ENCODE data around the gene PPHLN1. TPM values are rescaled to one million over a fixed set of nuclear protein-coding genes. Genes with fewer than 3 reads are reported as not detected.

Gene PPHLN1
- total RNA-seq, 1 donor from 2014 or later, result 65.3 TPM

GRCh38 chr12:42332301-42333285 lies 6.6 kb downstream of the PPHLN1 start:
- peaks cover 4% of the 10 kb centered on the region for H3K4me1 ChIP-seq (ENCODE audit: insufficient read depth, low read length)
- H3K79me2 ChIP-seq (ENCODE audit: insufficient read depth, low read length), result peaks cover 94% of the 10 kb centered on the region
- no peaks in the 10 kb centered on the region for H3K9me3 Mint-ChIP-seq (ENCODE audit: unreplicated experiment)
- H3K4me3 ChIP-seq (ENCODE audit: insufficient read depth, low read depth, low read length), result no peak overlapping the region
- H3K4me2 ChIP-seq (ENCODE audit: low read length), result no peak overlapping the region
- peaks cover 23% of the 10 kb centered on the region for H3K4me1 Mint-ChIP-seq (ENCODE audit: low read depth, unreplicated experiment)
- no peak overlapping the region for H3K9ac ChIP-seq (ENCODE audit: low read length)
- H3K4me3 Mint-ChIP-seq (ENCODE audit: unreplicated experiment), result no peak overlapping the region
- FAIRE-seq (no peak), DNase-seq (ENCODE audit: low read depth) (peak; percentile 11)
- H2AFZ ChIP-seq (ENCODE audit: low read depth, low read length), result no peak overlapping the region
- H4K20me1 ChIP-seq (ENCODE audit: insufficient read depth, low read length), result peaks cover 46% of the 10 kb centered on the region
- no peak overlapping the region for H3K27ac ChIP-seq (ENCODE audit: low read depth, low read length)
- H3K9me3 ChIP-seq (ENCODE audit: insufficient read depth, low read depth, low read length), result no peaks in the 10 kb centered on the region
- H3K27me3 Mint-ChIP-seq (ENCODE audit: low read depth, unreplicated experiment), result no peaks in the 10 kb centered on the region
- H3K27me3 ChIP-seq (ENCODE audit: insufficient read depth, low read length), result no peaks in the 10 kb centered on the region
- peak; percentile 62 for TF ChIP-seq CTCF (IDR thresholded peaks at IDR 0.05; ENCODE audit: insufficient read depth, low read depth, low read length)
- no peak for TF ChIP-seq EZH2 (IDR thresholded peaks at IDR 0.05; ENCODE audit: insufficient read depth, low read length)
- H3K27ac Mint-ChIP-seq (ENCODE audit: unreplicated experiment), result no peak overlapping the region
- peaks cover 8% of the 10 kb centered on the region for H3K36me3 ChIP-seq (ENCODE audit: insufficient read depth, low read length)
- peaks cover 3% of the 10 kb centered on the region for H3K36me3 Mint-ChIP-seq (ENCODE audit: low read depth, unreplicated experiment)

- H3K9me3 Mint-ChIP-seq (ENCODE audit: unreplicated experiment), result no peaks in the 10 kb centered on the region
- H3K79me2 ChIP-seq (ENCODE audit: insufficient read depth, low read length), result peaks cover 92% of the 10 kb centered on the region
- H3K36me3 Mint-ChIP-seq (ENCODE audit: low read depth, unreplicated experiment), result peaks cover 6% of the 10 kb centered on the region
- peaks cover 16% of the 10 kb centered on the region for H3K4me1 Mint-ChIP-seq (ENCODE audit: low read depth, unreplicated experiment)
- FAIRE-seq (no peak), DNase-seq (ENCODE audit: low read depth) (no peak)
- H3K27ac Mint-ChIP-seq (ENCODE audit: unreplicated experiment), result no peak overlapping the region
- H3K9me3 ChIP-seq (ENCODE audit: insufficient read depth, low read depth, low read length), result no peaks in the 10 kb centered on the region
- no peak overlapping the region for H3K4me3 Mint-ChIP-seq (ENCODE audit: unreplicated experiment)
- peaks cover 10% of the 10 kb centered on the region for H3K36me3 ChIP-seq (ENCODE audit: insufficient read depth, low read length)
- no peak overlapping the region for H3K4me3 ChIP-seq (ENCODE audit: insufficient read depth, low read depth, low read length)
- H3K4me2 ChIP-seq (ENCODE audit: low read length), result no peak overlapping the region
- no peak overlapping the region for H3K9ac ChIP-seq (ENCODE audit: low read length)
- no peaks in the 10 kb centered on the region for H3K27me3 ChIP-seq (ENCODE audit: insufficient read depth, low read length)
- TF ChIP-seq CTCF (IDR thresholded peaks at IDR 0.05; ENCODE audit: insufficient read depth, low read depth, low read length) (no peak), EZH2 (IDR thresholded peaks at IDR 0.05; ENCODE audit: insufficient read depth, low read length) (no peak)
- no peaks in the 10 kb centered on the region for H3K27me3 Mint-ChIP-seq (ENCODE audit: low read depth, unreplicated experiment)
- H3K27ac ChIP-seq (ENCODE audit: low read depth, low read length), result no peak overlapping the region
- peaks cover 45% of the 10 kb centered on the region for H4K20me1 ChIP-seq (ENCODE audit: insufficient read depth, low read length)
- H2AFZ ChIP-seq (ENCODE audit: low read depth, low read length), result no peak overlapping the region
- H3K4me1 ChIP-seq (ENCODE audit: insufficient read depth, low read length), result no peaks in the 10 kb centered on the region
Observed at GRCh38 chr12:42336286-42336685, 10.3 kb downstream of the PPHLN1 start.

GRCh38 chr12:42338280-42338679 lies 12.3 kb downstream of the PPHLN1 start:
- no peak overlapping the region for H3K4me3 Mint-ChIP-seq (ENCODE audit: unreplicated experiment)
- H3K9me3 ChIP-seq (ENCODE audit: insufficient read depth, low read depth, low read length), result no peaks in the 10 kb centered on the region
- H3K9me3 Mint-ChIP-seq (ENCODE audit: unreplicated experiment), result no peaks in the 10 kb centered on the region
- FAIRE-seq (no peak), DNase-seq (ENCODE audit: low read depth) (no peak)
- H3K4me1 Mint-ChIP-seq (ENCODE audit: low read depth, unreplicated experiment), result peaks cover 16% of the 10 kb centered on the region
- H3K4me1 ChIP-seq (ENCODE audit: insufficient read depth, low read length), result no peaks in the 10 kb centered on the region
- H3K36me3 Mint-ChIP-seq (ENCODE audit: low read depth, unreplicated experiment), result peaks cover 6% of the 10 kb centered on the region
- H3K9ac ChIP-seq (ENCODE audit: low read length), result no peak overlapping the region
- H3K27me3 ChIP-seq (ENCODE audit: insufficient read depth, low read length), result no peaks in the 10 kb centered on the region
- H3K4me3 ChIP-seq (ENCODE audit: insufficient read depth, low read depth, low read length), result no peak overlapping the region
- peaks cover 90% of the 10 kb centered on the region for H3K79me2 ChIP-seq (ENCODE audit: insufficient read depth, low read length)
- H3K36me3 ChIP-seq (ENCODE audit: insufficient read depth, low read length), result peaks cover 12% of the 10 kb centered on the region
- H3K27ac Mint-ChIP-seq (ENCODE audit: unreplicated experiment), result no peak overlapping the region
- peaks cover 48% of the 10 kb centered on the region for H4K20me1 ChIP-seq (ENCODE audit: insufficient read depth, low read length)
- no peak overlapping the region for H3K27ac ChIP-seq (ENCODE audit: low read depth, low read length)
- no peak overlapping the region for H2AFZ ChIP-seq (ENCODE audit: low read depth, low read length)
- no peak overlapping the region for H3K4me2 ChIP-seq (ENCODE audit: low read length)
- TF ChIP-seq CTCF (IDR thresholded peaks at IDR 0.05; ENCODE audit: insufficient read depth, low read depth, low read length) (no peak), EZH2 (IDR thresholded peaks at IDR 0.05; ENCODE audit: insufficient read depth, low read length) (no peak)
- no peaks in the 10 kb centered on the region for H3K27me3 Mint-ChIP-seq (ENCODE audit: low read depth, unreplicated experiment)
